HepG2 (cell line): ENCODE results near the gene HPRT1.

Source experiments
- DPF2 ChIP-seq: sonication (generic); formaldehyde crosslinking; IDR thresholded peaks from 2 replicates; pipeline ENCODE4 v1.4.0; 2020; ENCODE audit warnings: mild to moderate bottlenecking, low read depth, missing genetic modification reagents, borderline replicate concordance
- HDAC2 ChIP-seq: sonication (generic); formaldehyde crosslinking; IDR thresholded peaks from 2 replicates; pipeline ENCODE4 v1.4.0; 2020; ENCODE audit warnings: missing genetic modification reagents
- JUNB ChIP-seq: sonication (generic); formaldehyde crosslinking; IDR thresholded peaks from 2 replicates; pipeline ENCODE4 v1.8.0; 2022; ENCODE audit warnings: missing genetic modification reagents, mild to moderate bottlenecking, borderline replicate concordance
- KLF9 ChIP-seq: IDR thresholded peaks from 2 replicates; pipeline ENCODE4 v1.6.1; 2016; ENCODE audit warnings: low read depth
- NFATC3 ChIP-seq: sonication (generic); formaldehyde crosslinking; IDR thresholded peaks from 2 replicates; pipeline ENCODE4 v1.5.1; 2020; ENCODE audit warnings: mild to moderate bottlenecking, missing genetic modification reagents
- NFE2 ChIP-seq: sonication (generic); formaldehyde crosslinking; IDR thresholded peaks from 2 replicates; pipeline ENCODE4 v1.4.0; 2020; ENCODE audit warnings: missing genetic modification reagents
- POLR2A ChIP-seq, 2 experiments: IDR thresholded peaks; 2 replicates each; pipeline ENCODE4 v1.6.1; 2011; ENCODE audit warnings: low read depth in 2 of 2, low read length in 2 of 2, mild to moderate bottlenecking in 1 of 2, moderate library complexity in 1 of 2; ENCODE audit not compliant: insufficient read depth in 1 of 2
- THAP7 ChIP-seq: sonication (generic); formaldehyde crosslinking; IDR thresholded peaks from 2 replicates; pipeline ENCODE4 v1.8.1; 2023; ENCODE audit warnings: mild to moderate bottlenecking, missing genetic modification reagents
- ZBTB3 ChIP-seq: sonication (generic); formaldehyde crosslinking; IDR thresholded peaks from 2 replicates; pipeline ENCODE4 v1.4.0; 2020; ENCODE audit warnings: low read depth, mild to moderate bottlenecking, moderate library complexity, missing genetic modification reagents, borderline replicate concordance
- ZNF770 ChIP-seq: sonication (generic); formaldehyde crosslinking; IDR thresholded peaks from 2 replicates; pipeline ENCODE4 v1.5.0; 2020; ENCODE audit warnings: mild to moderate bottlenecking, missing genetic modification reagents

- TF ChIP-seq JUNB (no peak), HDAC2 (CRISPR knock-in tag) (no peak), KLF9 (CRISPR knock-in tag) (no peak), NFATC3 (no peak), THAP7 (CRISPR knock-in tag) (no peak), DPF2 (CRISPR knock-in tag) (no peak), NFE2 (CRISPR knock-in tag) (no peak), POLR2A (IDR thresholded peaks at IDR 0.05; ENCODE audit: insufficient read depth in 1 of 2, low read depth in 2 of 2, low read length in 2 of 2) (no peak), ZNF770 (no peak), ZBTB3 (no peak)
Observed at GRCh38 chrX:134542485-134542884, 82.5 kb downstream of the HPRT1 start.
